SK-N-MC (cell line): ENCODE data around the gene VTI1B.
"Not testable (repeated sequence)": the region's sequence is repeated elsewhere in the genome, so short reads cannot be mapped to it uniquely, and the experiment has no call there.

ENCODE experiments used
- DNase-seq: peaks from one replicate; pipeline ENCODE4 v3.0.0-alpha.2; 2011; ENCODE audit warnings: low read depth, low spot score
- H3K27ac ChIP-seq: fragments of 200-600 bp; sonication (generic); 2 replicates; pipeline ENCODE4 v1.5.1; 2016; ENCODE audit warnings: mixed run types
- H3K36me3 ChIP-seq: fragments of 200-600 bp; sonication (generic); 2 replicates; pipeline ENCODE4 v1.6.1; 2017; ENCODE audit warnings: antibody characterized with exemption, low read length, mixed read lengths; ENCODE audit not compliant: insufficient read depth
- H3K4me3 ChIP-seq: fragments of 200-600 bp; sonication (generic); 2 replicates; pipeline ENCODE4 v1.5.1; 2016
- H3K9ac ChIP-seq: fragments of 200-600 bp; sonication (generic); 2 replicates; pipeline ENCODE4 v1.8.0; 2017; ENCODE audit warnings: mixed run types, mixed read lengths; ENCODE audit not compliant: insufficient read length
- H3K9me3 ChIP-seq: fragments of 200-600 bp; sonication (generic); 2 replicates; pipeline ENCODE4 v1.6.1; 2017; ENCODE audit warnings: low read depth, mild to moderate bottlenecking, antibody characterized with exemption, low read length, moderate library complexity, mixed read lengths
- EZH2 ChIP-seq: fragments of 200-600 bp; sonication (generic); IDR thresholded peaks from one replicate; pipeline ENCODE4 v1.6.1; 2017; ENCODE audit warnings: antibody characterized with exemption
- FOXP2 ChIP-seq: optimal IDR thresholded peaks from 2 replicates; pipeline ENCODE3; 2011; ENCODE audit warnings: mild to moderate bottlenecking, moderate library complexity; ENCODE audit not compliant: insufficient read depth; ENCODE audit errors: extremely low read length, control extremely low read depth
- POLR2AphosphoS5 ChIP-seq: IDR thresholded peaks from 2 replicates; pipeline ENCODE4 v1.6.1; 2012; ENCODE audit warnings: mild to moderate bottlenecking, low read depth, low read length, borderline replicate concordance

The VTI1B gene

DNA sequence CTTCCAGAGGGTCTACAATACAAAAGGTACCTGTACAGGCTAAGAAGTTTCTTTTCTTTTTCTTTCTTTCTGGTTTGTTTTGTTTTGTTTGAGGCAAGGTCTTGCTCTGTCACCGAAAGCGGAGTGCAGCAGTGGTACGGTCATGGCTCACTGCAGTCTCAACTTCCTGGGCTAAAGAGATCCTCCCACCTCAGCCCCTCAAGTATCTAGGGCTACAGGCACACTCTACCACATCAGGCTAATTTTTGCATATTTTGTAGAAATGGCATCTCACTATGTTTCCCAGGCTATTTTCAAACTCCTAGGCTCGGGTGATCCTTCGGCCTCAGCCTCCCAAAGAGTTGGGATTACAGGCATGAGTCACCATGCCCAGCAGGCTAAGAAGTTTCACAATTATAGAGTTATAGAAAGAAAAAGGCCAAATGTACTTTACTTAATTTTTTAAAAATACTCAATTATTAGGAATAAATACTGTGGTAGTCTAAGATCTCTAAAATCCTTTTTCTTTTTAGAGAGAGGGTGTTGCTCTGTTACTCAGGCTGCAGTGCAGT is 71.4 kb downstream of the VTI1B start:
- no peaks in the 10 kb centered on the region for H3K36me3 ChIP-seq
- no peak overlapping the region for H3K27ac ChIP-seq
- no peaks in the 10 kb centered on the region for H3K9me3 ChIP-seq
- no peak for DNase-seq
- no peak for TF ChIP-seq POLR2AphosphoS5
- TF ChIP-seq EZH2: no peak
- H3K9ac ChIP-seq: no peak overlapping the region
- H3K4me3 ChIP-seq: no peak overlapping the region

- Histone ChIP-seq H3K9ac (no peak overlapping the region), H3K27ac (no peak overlapping the region), H3K9me3 (no peaks in the 10 kb centered on the region), H3K36me3 (no peaks in the 10 kb centered on the region), H3K4me3 (no peak overlapping the region)
- DNase-seq: no peak
- TF ChIP-seq EZH2 (no peak), POLR2AphosphoS5 (no peak), FOXP2 (no peak)
Measured at GRCh38 chr14:67602076-67602475, 72.4 kb downstream of the VTI1B start.

- not testable (repeated sequence) for H3K36me3 ChIP-seq, H3K9me3 ChIP-seq, H3K27ac ChIP-seq, DNase-seq
- Histone ChIP-seq H3K9ac (peak overlapping the region; percentile 38), H3K4me3 (peak overlapping the region; percentile 99)
Measured at GRCh38 chr14:67600562-67600974, 73.9 kb downstream of the VTI1B start.

- peak within 1 kb of the TSS; percentile 89 for H3K9ac ChIP-seq
- peak within 1 kb of the TSS; percentile 99 for H3K4me3 ChIP-seq
- no peaks in the 10 kb centered on the region; the same call in 1 of the 2 replicates for H3K36me3 ChIP-seq
- peak; percentile 84 for TF ChIP-seq POLR2AphosphoS5
- no peak for TF ChIP-seq FOXP2
- H3K27ac ChIP-seq: no peak within 1 kb of the TSS
- H3K9me3 ChIP-seq: no peaks in the 10 kb centered on the region
- DNase-seq: no peak
Measured at GRCh38 chr14:67599698-67600561, 74.5 kb downstream of the VTI1B start, which contains the start of gene PIGH. TSS of gene PIGH (minus strand) at chr14:67600268. CDS start at chr14:67600203, 65 bp downstream.
